ENCODE data around the gene MXD3.

The MXD3 gene

DNA sequence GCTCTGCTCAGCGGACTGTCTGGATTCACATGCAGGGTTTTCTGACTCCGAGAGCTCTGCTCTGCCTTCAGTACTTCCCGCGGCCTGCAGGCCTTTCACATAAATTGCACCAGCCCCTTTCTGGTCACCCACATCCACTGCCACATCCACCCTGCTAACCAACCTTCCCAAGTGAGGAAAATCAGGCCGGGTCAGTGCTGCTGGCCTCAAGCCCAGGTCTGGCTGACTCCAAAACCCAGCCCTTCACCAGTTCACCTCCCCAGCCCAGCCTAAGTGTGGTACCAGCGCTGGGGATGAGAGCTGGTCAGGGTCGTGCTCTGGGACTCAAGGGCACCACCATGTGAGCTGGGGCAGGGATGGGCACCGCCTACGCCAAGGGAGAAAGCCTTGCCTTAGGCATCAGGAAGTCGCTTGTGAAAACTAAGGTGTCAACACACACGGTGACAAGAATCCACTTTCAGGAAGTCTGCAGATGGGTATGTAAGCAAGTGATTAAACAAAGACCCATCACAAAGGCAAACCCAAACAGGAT is 27.5 kb upstream of the MXD3 start:
- no peak for DNase-seq

DNA sequence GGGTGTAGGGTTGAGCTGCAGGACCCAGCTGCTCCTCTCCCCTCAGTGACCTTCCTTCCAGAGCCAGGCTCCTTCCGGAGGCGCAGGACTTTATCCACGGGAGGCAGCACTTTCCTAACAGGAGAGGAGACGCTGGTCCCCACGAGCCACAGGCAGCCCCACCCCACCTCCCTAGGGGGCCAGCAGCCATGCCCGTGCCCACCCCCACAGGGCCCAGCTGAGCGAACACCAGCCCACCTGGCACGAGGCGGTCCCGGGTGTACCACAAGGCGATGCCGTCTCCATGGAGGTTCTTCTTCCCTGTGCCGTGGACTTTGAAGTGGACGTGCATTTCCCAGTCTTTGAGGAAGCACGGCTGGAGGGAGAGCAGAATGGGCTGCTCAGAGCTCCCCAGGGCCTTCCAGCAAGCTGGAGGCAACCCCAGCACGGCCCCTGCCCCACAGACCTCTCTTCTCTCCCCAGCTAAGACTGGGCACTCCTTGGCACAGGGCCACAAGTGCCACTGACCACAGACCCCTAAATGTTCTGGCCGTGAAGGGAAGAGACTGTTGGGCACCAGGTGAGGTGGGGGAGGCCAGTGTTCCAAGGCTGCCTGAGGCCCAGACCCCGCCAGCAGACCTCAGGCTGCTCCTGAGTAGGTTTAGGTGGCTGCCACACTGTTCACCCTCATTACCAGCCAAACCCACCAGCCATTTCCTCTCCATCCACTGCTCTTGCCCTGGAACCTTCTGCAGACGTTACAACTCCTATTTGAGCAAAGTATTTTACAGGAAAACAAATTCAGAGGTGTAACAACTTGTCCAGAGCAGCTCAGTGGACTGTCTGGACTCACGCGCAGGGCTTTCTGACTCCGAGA is 26.8 kb upstream of the MXD3 start:
- no peak for DNase-seq

DNA sequence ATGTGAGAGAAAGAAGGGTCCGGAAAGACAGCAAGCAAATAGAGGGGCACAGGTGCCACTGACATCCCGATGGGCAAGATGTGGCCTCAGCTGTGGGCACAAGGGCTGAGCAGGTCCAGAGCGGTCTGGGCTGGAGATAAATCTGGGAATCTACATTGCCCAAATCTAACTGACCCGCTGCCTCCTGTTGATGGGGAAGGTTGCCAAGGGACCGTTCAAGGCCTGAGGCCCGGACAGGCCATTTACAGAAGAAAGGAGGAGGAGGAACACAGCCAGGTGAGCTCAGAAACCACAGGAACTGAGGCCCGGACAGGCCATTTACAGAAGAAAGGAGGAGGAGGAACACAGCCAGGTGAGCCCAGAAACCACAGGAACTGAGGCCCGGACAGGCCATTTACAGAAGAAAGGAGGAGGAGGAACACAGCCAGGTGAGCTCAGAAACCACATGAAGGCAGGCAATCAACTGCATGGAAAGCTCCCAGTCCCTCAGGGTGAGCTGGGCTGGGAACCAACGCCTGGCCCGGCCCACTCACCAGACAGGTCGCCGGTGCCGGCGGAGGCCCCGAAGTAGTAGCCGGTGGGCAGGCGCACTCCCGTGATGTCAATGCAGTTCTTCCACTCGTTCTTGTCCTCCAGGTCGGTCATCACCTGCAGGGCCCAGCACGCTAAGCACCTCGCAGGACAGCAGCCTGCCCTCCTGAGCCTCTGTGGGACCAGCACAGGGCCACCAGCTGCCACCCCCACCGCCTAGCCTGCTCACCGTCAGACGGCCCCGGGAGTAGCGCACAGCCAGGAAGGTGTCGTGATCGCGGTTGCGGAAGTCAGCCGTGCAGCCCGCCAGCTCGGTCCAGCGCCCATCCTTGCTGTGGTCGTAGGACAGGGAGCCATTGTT is 25.2 kb upstream of the MXD3 start:
- no peak for DNase-seq

DNA sequence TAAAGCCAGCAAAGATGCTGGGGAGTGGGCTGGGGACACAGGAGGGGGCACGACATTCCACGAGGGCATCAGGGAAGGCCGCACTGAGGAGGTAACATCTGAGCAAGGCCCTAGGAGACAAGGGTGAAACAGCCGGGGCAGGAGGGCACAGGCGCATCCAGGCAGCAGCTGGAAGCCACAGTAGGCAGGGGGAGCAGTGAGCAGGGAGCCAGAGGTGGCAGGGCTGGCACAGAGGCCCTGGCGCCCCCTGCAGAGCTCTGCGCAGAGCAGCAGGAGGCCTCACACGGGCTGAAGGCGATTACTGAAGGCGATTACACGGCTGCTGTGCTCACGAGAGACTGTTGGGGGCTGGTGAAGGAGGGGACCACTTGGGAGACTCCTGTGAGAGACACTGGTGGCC is 24.4 kb upstream of the MXD3 start:
- no peak for DNase-seq

DNA sequence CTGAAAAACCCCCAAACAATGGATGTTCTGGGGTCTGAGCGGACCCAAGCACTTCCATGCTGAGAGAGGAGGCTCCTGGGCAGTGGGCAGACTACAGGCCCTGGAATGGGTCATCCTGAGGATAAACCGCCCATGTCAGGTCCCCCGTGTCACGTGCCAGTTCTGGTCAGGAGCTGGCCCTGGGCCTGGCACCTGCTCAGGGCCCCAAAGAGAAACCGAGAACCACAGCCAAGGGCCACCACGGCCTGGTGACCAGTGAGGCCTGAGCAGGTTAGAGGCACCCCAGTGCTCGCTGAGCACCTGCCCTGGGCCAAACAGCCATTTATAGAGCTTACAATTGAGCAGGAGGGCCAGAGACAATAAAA is 24.0 kb upstream of the MXD3 start:
- no peak for DNase-seq

DNA sequence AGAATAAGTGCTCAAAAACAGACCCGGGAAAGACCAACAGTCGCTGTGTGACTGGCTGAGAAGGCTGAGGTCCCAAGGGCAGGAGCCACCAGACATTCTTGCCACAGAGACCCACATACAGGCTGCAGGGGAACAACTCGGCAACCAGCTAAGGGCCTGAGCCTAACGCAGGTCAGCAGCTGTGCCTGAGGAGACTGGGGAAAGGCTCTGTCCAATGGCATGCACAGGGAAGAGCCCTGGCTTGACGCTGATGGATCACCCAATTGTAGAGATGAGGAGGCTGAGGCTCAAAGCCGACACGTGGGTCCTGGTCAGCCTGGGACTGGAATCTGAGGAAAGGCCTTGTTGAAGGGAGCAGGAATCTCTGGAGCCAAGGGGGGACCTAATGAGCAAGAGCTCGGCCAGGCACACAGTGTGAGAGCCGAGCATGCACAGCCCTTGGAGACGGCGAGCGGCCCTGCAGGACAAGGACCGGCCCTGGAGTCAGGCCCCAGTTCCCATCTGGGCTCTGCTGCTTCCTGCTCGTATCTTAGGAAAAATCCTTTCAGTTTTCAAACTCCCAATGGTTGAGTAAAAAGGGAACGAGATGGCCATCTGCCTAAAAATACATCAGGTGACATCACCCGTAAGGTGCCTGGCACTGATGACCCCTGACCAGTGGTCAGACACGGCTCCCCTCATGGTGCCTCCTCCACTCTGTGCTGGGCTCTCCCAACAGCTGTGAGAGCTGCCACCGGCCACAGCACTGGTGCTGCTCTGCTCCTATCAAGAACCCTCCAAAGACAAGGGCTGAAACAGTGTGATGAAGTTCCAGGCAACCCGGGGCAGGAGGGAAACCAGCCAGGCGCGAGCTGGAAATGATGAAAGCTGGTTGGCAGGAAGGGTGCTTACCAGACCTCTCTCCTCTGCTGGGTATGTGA is 23.3 kb upstream of the MXD3 start:
- DNase-seq: no peak

DNA sequence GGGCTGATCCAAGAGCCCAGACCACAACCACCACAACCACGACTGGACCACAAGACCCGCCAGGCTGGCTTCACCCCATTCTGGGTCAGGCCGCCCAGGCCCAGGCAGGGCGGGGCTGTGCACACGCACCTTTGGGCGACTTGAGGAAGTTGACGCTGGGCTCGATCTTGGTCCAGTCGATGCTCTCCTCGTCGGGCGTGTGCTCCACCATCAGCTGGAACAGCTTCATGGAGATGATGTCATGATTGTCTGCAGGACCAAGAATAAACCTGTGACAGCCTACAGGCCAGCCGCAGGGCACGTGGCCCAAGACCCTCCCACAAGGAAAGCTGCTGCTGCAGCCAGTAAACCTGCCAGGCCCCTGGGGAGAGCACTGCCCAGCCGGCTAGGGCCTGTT is 22.5 kb upstream of the MXD3 start:
- DNase-seq: no peak

DNA sequence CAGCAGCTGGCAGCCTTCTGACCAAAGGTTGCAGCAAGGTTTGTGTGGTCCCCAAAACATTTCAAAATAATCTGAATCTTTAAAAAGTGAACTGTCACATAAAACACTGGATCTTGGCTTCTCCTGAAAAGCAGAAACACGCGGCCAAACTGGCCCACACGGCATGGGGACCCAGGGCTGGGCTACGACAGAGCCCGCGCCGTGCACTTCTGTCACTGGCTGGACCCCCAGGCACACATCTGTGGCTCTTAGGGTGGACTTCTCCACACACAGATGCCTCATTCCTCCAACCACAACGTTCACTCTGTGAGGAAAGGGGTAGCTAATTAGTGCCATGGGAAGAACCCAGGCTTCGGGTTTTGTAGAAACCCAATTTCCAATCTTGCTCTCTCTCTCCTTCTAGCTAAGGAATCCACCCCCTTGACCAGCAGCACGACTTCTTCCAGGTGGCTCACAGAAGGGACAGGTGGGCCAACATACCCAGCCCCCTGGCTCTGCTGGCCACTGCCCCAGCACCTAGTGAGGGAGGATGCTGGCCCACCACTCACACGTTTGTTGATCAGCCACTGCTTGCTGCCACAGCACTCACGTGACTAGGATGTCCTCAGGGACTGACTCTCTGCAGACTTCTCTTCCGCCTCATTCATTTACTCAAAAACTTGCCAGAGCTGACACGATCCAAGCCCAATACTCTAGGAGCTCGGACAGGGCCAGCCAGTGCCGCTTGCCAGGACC is 21.9 kb upstream of the MXD3 start:
- DNase-seq: no peak

DNA sequence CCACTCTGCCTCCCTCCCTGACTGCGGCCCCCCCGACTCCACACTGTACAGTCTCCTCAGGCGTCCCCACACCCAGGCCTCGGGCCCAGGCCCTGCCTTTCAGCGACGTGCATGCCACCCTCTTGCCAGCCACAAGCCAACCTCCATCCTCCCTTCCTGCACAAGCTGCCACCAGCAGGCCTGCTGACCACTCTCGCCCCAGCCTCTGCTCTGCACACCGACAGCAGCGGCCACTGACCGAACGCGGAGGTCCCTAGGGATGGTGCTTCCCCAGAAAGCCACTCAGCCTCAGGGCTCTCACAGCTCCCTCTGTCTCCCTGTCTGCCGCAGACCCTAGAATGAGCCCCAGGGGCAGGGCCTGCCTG is 21.2 kb upstream of the MXD3 start:
- no peak for DNase-seq

DNA sequence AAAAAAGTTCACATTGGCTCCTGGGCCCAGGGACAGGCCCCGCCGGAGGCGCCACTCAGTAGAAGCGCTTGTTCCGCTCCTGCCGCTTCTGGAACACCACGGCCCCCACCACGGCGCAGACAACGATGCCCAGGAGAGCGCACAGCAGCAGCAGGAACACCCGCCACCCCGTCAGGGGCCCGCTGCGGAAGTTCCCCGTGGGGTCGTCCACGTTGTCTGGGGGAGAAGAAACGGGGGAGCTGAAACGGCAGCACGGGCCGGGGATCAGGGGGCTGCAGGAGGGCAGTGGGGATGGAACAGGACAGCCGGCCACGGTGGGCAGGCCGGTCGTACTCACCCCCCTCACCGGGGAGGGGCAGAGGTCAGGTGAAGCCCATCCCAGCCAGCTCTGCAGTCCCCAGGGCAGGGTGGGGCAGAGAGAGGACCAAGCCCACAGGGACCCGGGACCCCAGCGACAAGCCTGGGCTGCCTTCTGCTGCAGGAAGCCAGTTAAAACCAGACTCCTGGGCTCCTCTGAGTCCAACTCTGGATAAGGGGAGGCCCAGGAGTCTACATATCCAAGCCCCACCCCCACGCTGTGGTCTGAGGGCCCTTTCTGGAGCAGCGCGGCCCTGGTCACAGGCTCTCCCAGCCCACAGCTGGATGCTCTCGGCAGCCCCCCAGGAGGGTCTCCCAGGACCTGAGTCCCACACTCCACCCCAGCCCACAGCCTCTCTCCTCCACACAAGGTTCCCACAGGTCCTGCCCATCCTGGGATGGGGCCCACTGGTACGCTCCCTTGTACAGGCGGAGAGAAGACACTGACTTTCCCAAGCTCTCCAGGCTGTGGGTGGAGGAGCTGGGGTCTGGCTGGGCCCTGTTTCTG is 20.6 kb upstream of the MXD3 start:
- no peak for DNase-seq

DNA sequence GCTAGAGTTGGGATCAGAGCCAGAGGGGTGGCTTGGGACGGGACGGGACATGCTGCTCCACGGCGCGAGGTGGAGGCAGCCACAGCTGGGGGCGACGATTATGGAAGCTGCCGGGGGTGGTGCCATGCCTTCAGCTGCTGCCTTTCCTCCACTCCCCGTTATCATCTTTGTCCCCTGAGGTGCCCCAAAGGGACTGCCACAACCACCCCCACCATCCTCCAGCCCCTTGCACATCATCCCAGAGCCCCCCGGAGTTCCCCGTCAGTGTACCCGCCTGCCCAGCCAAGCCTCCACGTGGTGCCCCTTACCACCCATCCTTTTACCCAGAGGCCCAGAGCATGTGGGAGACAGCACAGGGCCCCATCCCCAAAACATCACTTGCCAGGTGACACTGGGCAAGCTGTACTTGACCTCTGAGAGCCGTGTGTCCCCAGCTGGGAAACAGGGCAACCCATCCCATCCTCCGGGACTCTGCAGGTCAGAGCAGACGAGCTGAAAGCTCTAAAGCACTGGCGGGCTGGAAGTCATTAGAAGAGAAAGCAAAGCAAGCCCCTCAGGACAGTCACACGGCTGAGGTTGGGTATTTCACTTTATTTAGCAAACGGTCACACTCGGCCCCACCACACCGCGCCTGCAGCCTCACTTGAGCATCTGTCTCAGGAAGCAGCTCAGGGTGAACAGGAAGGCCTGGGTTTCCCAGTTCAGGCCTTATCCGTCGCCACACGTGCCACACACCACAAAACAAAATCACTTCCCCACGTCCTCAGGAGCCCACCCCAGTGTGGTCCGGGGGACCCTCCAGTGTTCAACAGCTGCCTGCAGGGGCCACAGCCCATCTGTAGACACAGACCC is 19.5 kb upstream of the MXD3 start:
- no peak for DNase-seq

DNA sequence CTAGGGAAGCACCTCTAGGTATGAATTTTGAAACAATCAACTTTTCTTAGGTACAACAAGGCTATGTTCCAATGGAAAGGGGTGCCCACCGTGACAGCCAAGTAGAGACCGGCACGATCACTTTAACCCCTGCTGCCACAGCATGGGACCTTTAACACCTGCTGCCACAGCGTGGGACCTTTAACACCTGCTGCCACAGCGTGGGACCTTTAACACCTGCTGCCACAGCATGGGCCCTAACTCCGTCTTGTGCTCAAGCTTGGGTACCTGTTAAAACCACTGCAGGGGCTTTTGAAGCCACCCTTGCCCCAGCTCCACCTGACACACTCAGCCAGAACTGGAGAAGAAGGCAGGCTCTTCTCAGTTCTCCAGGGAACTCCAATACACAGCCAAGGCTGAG is 18.2 kb upstream of the MXD3 start:
- DNase-seq: no peak

DNA sequence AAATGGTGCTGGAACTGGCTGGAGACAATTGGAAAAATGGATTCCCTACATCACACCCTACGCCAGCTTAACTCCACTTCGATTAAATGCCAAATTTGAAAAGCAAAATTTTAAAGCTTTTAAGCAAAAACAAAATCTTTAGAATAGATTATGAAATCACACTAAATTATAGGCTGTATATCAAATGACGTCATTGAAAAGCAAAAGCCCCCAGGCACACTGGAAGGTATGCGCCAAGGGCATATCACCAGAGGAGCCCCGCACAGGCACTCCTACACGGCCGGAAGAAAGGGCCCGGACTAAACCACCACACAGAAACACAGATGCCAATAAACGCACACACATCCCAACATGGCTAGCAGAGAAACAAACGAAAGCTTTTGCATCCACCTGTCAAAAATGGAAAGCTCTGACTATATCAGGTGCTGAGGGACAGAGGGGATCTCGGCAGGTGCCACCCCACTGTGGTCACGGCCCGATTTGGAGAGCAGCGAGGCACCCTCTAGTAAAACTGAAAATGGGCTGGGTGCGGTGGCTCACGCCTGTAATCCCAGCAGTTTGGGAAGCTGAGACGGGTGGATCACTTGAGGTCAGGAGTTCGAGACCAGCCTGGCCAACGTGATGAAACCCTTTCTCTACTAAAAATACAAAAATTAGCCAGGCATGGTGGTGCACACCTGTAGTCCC is 17.0 kb upstream of the MXD3 start:
- DNase-seq: no peak

DNA sequence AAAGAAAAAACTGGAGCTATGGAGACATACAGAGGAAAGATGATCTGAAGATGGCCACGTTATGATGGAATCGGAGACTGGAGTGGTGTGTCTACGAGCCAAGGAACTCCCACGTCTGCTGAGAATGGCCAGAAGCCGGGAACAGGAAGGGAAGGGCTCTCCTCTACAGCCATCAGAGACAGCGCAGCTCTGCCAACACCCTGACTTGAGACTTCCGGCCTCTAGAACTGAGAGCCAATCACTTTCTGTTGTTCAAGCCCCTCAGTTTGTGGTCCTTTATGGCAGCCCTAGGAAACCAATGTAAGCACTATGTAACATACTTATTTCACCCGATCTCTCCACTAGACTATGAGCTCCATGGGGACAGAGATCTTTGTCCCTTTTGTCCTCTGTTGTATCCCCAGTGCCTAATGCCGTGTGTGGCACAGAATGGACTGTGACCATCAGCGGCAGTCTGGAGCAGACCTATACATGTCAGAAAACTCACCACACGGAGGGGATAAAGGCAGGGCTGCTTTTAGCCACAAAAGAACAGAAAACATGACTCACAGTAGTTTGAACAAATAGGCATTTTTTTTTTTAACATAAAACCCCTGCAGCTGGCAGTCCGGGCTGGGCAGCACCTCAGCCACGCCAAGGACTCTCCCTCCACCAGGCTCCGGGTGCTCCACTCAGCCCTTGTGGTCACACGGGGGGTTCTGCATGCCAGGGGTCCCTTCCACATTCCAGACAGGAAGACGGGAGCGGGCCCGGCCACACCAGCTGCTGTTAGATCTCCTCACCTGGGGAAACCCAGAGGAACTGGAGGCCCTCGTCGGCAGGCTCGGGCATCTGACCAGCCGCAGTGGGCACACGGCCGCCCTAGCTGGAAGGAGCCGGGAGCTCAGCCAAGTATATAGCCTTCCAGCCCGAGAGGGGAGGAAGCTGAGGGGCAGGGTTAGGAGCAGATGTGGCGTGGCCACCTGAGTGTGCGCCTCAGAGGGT is 16.1 kb upstream of the MXD3 start:
- DNase-seq: no peak

DNA sequence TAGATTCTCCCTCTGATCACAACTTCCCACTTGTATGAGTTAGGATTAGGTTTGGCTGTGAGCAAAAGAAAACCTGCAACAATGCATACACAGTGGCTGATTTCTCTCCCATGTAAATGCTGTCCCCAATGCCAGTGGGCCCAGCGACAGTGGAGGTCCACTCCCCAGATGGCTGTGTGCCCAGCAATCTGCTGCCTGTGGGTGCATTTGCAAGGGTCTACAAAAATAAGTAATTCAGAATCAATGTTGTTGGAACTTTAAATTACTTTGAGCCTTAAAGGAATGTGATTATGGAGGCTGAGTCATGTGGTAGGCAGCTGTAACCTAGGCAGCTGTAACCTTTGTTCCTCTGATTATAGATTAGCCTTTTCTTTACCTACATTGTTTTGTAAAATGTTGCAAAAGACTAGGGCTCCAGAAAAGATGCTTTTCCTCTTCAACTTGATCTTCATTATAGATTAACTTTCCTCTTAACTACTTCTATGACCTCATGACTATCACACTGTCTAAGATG is 14.2 kb upstream of the MXD3 start:
- no peak for DNase-seq

DNA sequence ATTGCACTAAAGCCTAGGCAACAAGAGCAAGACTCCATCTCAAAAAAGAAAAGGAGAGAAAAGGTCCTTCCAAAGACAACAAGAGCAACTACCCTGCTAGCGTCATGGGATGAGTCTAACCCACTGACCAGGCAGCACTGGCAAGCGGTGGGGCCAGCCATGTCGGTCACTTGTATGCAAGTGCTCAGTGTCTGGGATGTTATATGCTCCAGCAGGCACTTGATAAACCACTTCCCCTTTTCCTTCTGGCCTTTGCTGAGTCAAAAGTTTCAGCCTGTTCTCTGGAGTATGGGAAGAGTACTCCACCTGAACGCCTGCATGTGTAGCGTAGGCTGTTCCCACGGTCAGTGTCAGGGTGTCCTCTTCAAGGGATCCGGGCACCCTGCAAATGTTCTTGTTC is 9.2 kb upstream of the MXD3 start:
- no peak for DNase-seq

DNA sequence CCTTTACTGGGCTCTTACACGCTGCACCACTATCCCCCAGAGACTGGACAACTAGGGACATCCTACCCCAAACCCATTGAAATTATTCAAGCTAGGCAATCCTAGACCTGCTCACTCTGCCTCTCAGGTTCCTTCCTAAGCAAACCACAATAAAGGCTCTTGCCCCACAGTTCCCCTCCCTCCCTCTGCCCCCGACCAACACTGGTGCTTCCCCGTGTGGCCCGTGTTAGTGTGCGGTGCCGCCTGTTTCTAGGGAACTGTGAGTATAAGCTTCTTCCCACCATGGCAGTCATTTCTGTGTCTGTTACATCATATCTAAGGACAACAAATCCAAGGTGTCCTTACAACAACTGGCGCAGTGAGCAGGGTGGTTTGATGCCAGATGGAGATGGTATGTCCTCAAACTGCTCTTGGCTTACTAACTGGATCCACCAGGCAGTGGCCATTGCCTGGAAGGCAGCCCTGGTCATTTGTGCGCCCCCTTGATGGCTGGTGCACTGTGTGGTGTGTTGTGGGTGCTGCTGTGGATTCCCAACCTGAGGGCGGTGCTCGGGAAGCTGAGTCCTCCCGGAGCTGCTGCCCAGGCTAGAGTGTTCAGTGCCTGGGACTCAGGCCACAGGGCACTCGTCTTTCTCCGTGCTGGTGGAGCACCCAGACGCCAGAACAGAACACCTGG is 8.4 kb upstream of the MXD3 start:
- no peak for DNase-seq

All from DMS79 (cell line).